DND-41 (cell line): ENCODE results near the gene SUCO.

Source experiments
- CTCF ChIP-seq: IDR thresholded peaks from 2 replicates; pipeline ENCODE4 v1.5.1; 2012; ENCODE audit warnings: borderline replicate concordance, low read length, moderate library complexity, mild to moderate bottlenecking; ENCODE audit not compliant: poor library complexity, severe bottlenecking; ENCODE audit errors: extremely low read depth
- EZH2 ChIP-seq: IDR thresholded peaks from 3 replicates; pipeline ENCODE4 v1.6.1; 2012; ENCODE audit warnings: borderline replicate concordance, low read depth, mild to moderate bottlenecking, moderate library complexity, low read length, inconsistent platforms; ENCODE audit not compliant: severe bottlenecking

GRCh38 chr1:172650474-172651193, 117.7 kb downstream of the SUCO start:
- TF ChIP-seq CTCF, result no peak
- no peak for TF ChIP-seq EZH2
